MM.1S (cell line): ENCODE measurements around the gene AGPAT2.

Source experiments
- CTCF ChIP-seq: fragments of 300-600 bp; sonication (generic); IDR thresholded peaks from 2 replicates; pipeline ENCODE4 v1.5.1; 2016; ENCODE audit warnings: antibody characterized with exemption, low read length, mixed read lengths
- EZH2 ChIP-seq: fragments of 300-600 bp; sonication (generic); optimal IDR thresholded peaks from 2 replicates; pipeline ENCODE3; 2017; ENCODE audit warnings: low read depth, mild to moderate bottlenecking, antibody characterized with exemption, low read length, mixed read lengths

- TF ChIP-seq EZH2 = no peak
- TF ChIP-seq CTCF = no peak
Measured at GRCh38 chr9:136630662-136630992, 56.6 kb downstream of the AGPAT2 start.
